Thymus (tissue), 11 donors: ENCODE measurements around the gene LBH. TPM values are rescaled to one million over a fixed set of nuclear protein-coding genes. Genes with fewer than 3 reads are reported as not detected.

ENCODE experiments used
- DNase-seq, 9 donors: peaks; one replicate each; pipeline ENCODE4 v3.0.0-alpha.2; 2013; ENCODE audit warnings: low spot score in 9 of 9, low read depth in 6 of 9, missing footprints in 1 of 9
- H3K27ac ChIP-seq, 2 donors: one replicate each; pipeline ENCODE4 v1.5.1; 2013; ENCODE audit warnings: control low read depth in 1 of 2, low read depth in 1 of 2, low read length in 1 of 2, mild to moderate bottlenecking in 1 of 2, moderate library complexity in 1 of 2
- H3K27me3 ChIP-seq, 2 donors: one replicate each; pipeline ENCODE4 v1.5.1; 2013; ENCODE audit warnings: low read length in 1 of 2; ENCODE audit not compliant: control insufficient read depth in 2 of 2, insufficient read depth in 1 of 2
- H3K36me3 ChIP-seq, 2 donors: one replicate each; pipeline ENCODE4 v1.5.1; 2013; ENCODE audit warnings: low read length in 1 of 2, mild to moderate bottlenecking in 1 of 2, moderate library complexity in 1 of 2; ENCODE audit not compliant: control insufficient read depth in 2 of 2, insufficient read depth in 2 of 2
- H3K4me1 ChIP-seq, 2 donors: one replicate each; pipeline ENCODE4 v1.5.1; 2013; ENCODE audit warnings: low read length in 2 of 2; ENCODE audit not compliant: control insufficient read depth in 2 of 2, insufficient read depth in 2 of 2
- H3K4me3 ChIP-seq, 2 donors: one replicate each; pipeline ENCODE4 v1.5.1; 2013; ENCODE audit warnings: low read length in 2 of 2, control low read depth in 1 of 2, mild to moderate bottlenecking in 1 of 2
- H3K9me3 ChIP-seq, 2 donors: one replicate each; pipeline ENCODE4 v1.5.1; 2013; ENCODE audit warnings: low read length in 1 of 2, mild to moderate bottlenecking in 1 of 2; ENCODE audit not compliant: control insufficient read depth in 2 of 2, insufficient read depth in 1 of 2
- whole genome bisulfite sequencing: extraction: QIAGEN DNeasy Blood & Tissue Kit; methylation state at CpG from one replicate; pipeline ENCODE4 v1.1.7; 2013; 5-methylcytosine and 5-hydroxymethylcytosine counted together
- polyA plus RNA-seq: library from polyadenylated mRNA; stranded (reverse); fragments of 200-250 nt; gene quantifications from one replicate; pipeline ENCODE4 v1.2.3, GENCODE V29; 2013
- total RNA-seq: library from RNA; stranded (reverse); fragments of 120-200 nt; gene quantifications from one replicate; pipeline ENCODE4 v1.2.4, GENCODE V29; 2013
- donor health status: healthy.

Gene LBH
- total and polyA plus RNA-seq, 2 donors, result 88.9 to 149 TPM

GRCh38 chr2:30308280-30308679, 76.9 kb downstream of the LBH start:
- Histone ChIP-seq H3K36me3 (no peaks in the 10 kb centered on the region), H3K4me1 (peaks cover 12 to 29% of the 10 kb centered on the region in 2 donors), H3K27ac (no peak overlapping the region), H3K4me3 (no peak overlapping the region), H3K9me3 (no peaks in the 10 kb centered on the region), H3K27me3 (no peaks in the 10 kb centered on the region)
- WGBS, result over 99% methylated on average over 2 of the region's 2 CpGs
- DNase-seq, result no peak

Other genes with a start within 250 kb of the LBH start
- 77.3 TPM for gene YPEL5, start 84.5 kb upstream of the LBH start, total RNA-seq
- 133 TPM for gene YPEL5, start 84.5 kb upstream of the LBH start, polyA plus RNA-seq
- 12.9 TPM for gene LCLAT1, start 215.7 kb downstream of the LBH start, total RNA-seq
- 5.0 TPM for gene LCLAT1, start 215.7 kb downstream of the LBH start, polyA plus RNA-seq